Measurements from ENCODE around the gene OAT.
"Not testable (repeated sequence)": the region's sequence is repeated elsewhere in the genome, so short reads cannot be mapped to it uniquely, and the experiment has no call there.

The OAT gene

DNA sequence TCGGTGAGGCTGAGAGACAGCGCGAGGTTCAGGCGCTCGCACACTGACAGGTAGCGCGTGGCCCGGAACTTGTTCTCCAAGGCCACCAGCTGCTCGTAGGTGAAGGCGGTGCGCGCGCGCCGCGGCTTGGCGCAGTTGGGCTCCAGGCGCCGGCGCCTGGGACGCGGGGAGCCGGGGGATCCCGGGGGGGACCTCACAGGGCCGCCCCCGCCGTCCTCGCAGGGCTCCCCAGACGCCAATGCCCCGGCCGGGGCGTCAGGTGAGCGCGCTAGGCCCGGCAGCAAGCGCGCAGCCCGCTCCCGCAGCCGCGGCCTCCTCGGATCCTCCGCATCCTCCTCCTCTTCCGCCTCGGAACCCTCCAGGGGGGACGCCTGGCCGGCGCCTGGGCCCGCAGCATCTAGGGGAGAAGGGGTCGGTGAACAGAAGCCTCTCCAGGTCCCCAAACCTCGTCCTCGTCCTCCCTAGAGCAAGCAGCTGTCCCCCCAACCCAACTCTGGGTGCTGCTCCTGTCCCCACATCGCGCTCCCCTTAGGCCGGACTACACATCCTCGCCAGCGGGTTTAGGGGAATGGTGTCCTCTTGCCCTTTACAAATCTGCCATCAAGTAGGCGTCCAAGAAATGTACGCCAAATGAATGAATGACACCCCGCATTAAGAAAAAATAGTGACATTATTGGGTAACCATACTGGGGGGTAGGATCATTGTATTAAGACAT, 29.2 kb upstream of the OAT start:
- no peak for DNase-seq (ENCODE audit: low read depth in 2 of 2)

DNA sequence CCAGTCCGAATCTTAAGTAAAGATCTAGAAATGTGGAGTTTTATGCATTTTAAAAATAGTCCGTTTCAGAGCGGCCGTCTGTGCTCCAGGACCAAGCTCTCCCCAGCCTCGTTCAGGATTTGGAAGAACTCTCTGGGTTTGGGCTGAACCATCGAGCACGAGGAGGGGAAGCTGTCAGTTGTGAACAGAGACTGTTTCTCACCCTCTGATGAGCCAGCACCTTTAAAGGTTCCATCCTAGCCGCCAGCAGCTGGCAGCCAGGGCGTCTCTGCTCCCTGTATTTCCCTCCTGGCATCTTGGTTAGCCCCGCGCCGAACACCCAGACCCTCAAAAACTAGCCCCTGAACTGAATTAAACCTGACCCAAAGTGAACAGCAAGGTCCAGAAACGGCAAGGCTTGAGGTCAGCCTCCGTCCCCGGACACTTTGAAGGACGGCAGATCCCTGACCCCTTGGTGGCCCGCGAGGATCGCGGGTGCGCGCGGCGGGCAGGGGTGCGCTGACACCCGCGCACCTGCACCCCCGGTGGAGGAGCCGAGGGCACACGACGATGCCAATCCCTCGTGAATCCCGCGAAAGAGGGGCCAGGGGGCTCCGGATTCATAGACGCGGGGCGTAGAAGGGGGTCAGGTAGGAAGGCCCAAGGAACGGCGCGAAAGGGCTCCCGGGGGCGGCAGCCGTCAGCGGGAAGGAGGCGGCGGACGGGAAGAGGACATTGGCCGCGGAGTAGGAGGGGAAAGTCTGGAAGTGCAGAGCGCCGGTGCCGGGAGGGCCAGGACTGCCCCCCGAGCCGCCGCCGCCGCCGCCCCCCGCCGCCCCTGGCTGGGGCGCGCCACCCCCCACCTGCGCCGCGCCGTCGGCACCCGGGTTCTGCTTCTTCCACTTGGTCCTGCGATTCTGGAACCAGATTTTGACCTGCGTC, 28.4 kb upstream of the OAT start:
- DNase-seq (ENCODE audit: low read depth in 2 of 2), result no peak

DNA sequence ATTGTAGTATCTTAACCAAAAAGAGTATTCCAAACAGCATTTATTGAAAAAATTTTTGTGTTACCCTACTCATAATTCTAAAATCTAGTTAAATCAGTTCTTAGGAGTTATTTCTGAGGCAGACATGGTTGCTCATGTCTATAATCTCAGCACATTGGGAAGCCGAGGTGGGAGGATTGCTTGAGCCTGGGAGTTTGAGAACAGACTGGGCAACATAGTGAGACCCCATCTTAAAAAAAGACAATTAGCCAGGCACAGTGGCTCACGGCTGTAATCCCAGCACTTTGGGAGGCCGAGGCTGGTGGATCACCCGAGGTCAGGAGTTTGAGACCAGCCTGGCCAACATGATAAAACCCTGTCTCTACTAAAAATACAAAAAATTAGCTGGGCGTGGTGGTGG, 23.0 kb upstream of the OAT start:
- not testable (repeated sequence) for DNase-seq (ENCODE audit: low read depth in 2 of 2)

DNA sequence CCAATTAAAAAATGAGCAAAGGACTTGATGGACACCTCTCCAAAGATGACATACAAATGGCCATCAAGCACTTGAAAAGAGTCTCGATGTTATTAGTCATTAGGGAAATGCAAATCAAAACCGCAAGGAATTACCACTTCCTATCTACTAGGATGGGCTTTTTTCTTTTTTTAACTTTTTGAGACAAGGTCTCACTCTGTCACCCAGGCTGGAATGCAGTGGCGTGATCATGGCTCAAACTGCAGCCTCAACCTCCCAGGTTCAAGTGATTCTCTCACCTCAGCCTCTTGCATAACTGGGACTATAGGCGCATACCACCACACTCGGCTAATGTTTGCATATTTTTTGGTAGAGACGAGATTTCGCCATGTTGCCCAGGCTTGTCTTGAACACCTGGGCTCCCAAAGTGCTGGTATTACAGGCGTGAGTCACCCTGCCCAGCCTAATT, 17.5 kb upstream of the OAT start:
- no peak for DNase-seq (ENCODE audit: low read depth in 2 of 2)

DNA sequence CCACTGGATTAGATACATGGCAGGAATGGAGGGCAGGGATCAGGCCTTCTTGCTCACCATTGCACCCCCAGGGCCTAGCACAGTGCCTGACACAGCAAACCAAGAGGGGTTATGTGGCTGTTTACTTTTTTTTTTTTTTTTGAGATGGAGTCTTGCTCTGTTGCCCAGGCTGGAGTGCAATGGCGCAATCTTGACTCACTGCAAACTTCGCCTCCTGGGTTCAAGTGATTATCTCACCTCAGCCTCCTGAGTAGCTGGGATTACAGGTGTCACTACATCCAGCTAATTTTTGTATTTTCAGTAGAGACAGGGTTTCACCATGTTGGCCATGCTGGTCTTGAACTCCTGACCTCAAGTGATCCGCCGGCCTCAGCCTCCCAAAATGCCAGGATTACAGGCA, 17.0 kb upstream of the OAT start:
- not testable (repeated sequence) for DNase-seq (ENCODE audit: low read depth in 2 of 2)

DNA sequence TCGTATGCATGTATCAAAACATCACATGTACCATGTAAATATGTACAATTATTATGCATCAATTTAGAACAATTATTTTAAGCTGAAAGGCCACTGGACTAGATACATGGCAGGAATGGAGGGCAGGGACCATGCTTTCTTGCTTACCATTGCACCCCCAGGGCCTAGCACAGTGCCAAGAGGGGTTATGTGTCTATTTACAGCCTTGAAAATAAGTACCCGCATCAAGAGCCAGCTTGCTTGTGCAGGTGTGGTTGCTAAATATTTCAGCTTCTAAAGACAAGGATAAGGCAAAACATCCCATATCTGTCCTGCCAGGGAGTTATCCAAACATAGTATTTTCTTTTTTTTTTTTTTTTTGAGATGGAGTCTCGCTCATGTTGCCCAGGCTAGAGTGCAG, 14.7 kb upstream of the OAT start:
- DNase-seq (ENCODE audit: low read depth in 2 of 2), result no peak

DNA sequence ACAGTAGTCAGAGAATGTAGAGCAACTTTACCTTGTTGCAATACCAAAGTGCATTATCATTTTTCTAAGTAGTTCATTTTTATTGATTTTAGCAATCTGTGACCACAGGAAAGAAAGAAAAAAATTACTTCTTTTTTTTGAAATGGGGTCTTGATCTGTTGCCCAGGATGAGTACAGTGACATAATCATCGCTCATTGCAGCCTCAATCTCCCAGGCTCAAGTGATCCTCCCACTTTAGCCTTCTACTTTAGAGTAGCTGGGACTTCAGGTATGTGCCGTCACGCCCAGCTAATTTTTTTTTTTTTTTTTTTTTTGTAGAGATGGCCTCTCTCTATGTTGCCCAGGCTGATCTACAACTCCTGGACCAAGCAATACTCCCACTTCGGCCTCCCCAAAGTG, 11.4 kb upstream of the OAT start:
- DNase-seq (ENCODE audit: low read depth in 2 of 2), result no peak

DNA sequence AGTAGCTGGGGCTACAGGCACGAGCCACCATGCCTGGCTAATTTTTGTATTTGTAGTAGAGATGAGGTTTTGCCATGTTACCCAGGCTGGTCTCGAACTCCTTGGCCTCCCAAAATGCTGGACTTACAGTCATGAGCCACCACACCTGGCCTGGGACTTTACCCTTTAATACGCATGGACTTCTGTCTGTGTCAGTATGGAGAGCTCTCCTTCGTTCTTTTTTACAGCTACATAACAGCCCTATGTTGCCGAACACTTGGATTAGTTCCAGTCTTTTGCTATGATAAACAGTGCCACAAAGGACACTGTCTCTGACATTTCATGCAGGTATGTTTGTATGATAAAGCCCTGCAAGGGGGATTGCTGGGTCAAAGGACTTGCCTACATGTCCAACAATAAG, 10.9 kb upstream of the OAT start:
- DNase-seq (ENCODE audit: low read depth in 2 of 2), result no peak

DNA sequence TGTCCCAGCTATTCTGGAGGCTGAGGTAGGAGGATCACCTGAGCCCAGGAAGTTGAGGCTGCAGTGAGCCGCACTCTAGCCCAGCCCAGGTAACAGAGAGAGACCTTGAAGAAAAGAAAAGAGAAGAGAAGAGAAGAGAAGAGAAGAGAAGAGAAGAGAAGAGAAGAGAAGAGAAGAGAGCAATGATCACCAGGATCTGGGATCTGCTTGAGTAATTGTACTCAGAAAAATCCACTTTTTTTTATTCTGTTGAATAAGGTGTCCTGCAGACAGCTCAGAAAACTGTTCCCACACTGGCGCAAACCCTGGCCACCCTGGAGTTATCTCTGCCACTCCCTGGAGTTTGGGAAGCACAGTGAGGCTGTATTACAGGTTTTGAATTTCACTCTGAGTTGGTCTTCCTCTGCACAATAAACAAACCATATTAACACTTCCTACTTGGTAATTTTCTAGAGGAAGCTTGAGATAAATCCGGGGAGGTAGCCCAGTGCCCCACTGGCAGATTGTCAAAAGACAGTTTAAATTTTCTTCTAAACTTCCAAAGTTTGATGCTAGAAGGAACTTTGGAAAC, 9.6 kb upstream of the OAT start:
- DNase-seq (ENCODE audit: low read depth in 2 of 2), result no peak

DNA sequence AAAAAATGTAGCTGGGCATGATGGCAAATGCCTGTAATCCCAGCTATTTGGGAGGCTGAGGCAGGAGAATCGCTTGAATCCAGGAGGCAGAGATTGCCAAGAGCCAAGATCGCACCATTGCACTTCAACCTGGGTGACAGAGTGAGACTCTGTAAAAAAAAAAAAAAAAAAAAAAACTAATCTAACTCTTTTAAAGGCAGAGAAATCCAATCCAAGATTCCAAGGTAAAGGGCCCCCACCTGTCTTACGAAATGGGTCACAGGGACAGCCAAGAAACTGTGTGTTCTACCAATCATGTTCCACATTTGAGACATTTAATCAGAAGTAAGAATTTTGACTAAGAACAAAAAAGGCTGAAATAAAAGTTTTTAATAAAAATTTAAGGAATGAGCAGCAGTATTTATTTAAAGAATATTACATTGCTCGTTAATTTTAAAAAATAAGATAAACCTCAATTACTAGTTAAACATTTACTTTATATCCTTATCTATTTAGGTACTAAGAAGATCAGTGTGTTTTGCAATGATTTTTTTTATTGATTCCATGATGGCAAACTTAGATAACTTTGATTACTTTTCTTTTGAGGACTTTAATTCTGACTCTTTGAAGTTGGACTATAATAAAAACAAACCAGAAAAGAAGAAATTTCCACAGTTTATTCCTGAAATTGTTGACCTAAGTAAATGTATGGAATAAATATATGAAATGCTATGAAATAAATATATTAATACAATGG, 6.7 kb upstream of the OAT start:
- DNase-seq (ENCODE audit: low read depth in 2 of 2), result no peak

DNA sequence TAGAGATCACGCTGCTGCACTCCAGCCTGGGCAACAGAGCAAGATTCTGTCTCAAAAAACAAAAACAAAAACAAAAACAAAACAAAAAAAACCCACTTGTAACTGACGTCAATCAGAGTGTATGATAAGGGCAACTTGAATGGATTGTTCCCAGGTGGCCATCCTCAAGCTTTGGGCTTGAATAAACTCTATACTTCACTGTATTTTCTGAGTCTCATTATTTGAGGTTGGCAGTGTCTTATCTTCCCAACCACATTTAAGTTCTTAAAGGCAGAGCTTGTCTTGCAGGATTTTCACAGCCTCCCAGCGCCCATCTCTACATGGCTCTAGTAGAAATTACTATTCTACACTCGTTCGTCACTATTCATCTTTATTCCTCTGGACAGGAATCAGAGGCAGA, 5.1 kb upstream of the OAT start:
- DNase-seq (ENCODE audit: low read depth in 2 of 2), result no peak

DNA sequence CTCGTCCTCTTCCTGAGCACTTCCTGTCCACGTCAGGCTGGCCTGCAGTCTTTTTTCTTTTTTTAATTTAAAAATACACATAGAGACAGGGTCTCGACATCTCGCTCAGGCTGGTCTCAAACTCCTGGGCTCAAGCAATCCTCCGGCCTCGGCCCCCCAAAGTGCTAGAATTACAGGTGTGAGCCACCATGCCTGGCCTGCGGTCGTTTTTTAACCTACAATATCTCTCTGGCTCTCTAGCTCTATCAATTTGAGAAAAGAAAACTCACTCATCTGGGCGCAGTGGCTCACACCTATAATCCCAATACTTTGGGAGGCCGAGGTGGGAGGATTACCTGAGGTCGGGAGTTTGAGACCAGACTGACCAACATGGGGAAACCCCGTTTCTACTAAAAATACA, 4.0 kb upstream of the OAT start:
- no peak for DNase-seq (ENCODE audit: low read depth in 2 of 2)

DNA sequence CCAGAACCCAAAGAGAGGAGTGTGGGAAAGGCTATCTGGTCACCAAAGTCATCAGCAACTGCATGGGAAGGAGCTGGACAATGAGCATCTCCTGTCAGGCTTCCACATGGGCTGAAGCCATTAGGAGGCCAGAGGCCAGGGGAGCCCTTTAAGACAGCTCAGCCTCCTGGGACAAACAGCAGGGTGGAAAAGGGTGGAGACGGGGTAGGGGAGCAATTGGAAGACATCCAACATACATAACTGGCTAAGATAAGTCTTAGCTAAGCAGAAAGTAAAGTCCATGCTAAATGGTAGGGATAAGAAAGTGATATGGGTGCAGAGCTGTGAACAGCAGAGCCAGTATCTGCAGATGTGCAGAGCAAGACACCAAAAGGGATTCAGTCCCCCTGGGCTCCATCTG, 1.5 kb upstream of the OAT start:
- no peak for DNase-seq (ENCODE audit: low read depth in 2 of 2)

DNA sequence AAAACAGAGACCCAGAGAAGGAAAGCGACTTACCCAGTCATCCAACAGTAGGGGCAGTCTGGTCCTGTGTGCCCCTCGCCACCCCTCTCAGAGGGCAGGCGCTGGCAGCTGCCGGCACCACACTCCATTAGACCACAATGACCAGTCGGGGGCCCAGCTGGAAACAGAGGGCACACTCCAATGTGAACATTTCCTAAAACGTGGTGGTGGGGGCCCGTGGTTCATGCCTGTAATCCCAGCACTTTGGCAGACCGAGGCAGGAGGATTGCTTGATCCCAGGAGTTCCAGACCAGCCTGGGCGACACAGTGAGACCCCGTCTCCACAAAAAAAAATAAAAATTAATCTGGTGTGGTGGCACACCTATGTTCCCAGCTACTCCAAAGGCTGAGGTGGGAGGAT, 912 bp upstream of the OAT start:
- no peak for DNase-seq (ENCODE audit: low read depth in 2 of 2)

DNA sequence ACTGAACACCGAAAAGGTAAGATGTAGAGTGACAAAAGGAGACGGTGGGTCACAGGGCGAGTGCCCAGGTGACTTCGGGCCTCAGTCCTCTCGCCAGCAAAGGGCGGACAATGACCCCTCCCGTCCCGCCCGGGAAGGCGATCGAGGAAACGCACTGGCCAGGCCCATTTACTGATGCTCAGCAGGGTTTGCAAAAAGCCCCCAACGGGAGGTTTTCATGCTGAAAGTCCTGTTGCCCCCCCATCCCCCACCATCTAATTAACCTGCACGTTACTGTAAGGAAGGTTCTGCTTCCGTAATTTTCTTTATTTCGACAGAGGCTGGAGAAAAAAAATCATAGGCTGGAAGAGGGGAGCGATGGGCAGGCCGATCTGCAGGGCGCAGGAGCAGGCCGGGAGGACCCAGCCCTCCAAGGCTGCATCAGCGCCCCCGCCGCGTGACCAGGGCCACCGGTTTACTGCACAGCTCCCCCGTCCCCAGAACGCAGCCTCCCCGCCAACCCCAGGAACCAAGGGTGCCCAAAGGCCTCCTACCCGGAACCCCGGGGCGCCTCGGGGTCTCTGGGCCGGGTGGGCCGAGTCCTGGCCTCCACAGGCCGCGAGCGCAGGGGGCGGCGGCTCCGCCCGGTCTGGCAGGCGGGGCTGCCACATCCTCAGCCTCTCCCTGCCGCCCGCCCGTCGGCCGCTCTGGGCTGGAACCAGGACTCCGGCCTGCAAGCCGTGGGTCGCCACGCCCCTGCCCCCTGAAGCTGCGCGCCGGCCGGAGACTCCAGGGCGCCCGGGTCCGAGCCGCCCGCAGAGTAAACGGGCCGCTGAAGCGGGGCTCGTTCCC, 613 bp downstream of the OAT start:
- peak; percentile 17 to 28 for DNase-seq (ENCODE audit: low read depth in 2 of 2)

DNA sequence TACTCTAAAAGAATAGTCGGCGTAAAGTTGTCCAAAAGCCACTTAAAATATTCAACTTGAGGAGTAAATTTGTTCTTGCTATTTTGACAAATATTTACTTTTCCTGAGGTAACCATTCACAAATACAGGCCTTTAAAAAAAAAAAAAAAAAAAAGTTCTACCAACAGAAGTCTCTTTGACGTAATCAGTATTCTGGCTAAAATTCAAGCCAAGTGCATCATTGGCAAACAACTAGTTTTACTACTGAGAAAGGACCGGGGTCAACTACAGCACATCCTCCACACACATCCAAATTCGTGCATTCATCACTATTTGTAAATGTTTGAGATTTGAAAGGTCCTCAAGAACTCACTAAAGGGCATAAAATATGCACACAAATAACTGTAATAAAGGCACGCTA, 2.0 kb downstream of the OAT start:
- DNase-seq (ENCODE audit: low read depth in 2 of 2), result no peak

DNA sequence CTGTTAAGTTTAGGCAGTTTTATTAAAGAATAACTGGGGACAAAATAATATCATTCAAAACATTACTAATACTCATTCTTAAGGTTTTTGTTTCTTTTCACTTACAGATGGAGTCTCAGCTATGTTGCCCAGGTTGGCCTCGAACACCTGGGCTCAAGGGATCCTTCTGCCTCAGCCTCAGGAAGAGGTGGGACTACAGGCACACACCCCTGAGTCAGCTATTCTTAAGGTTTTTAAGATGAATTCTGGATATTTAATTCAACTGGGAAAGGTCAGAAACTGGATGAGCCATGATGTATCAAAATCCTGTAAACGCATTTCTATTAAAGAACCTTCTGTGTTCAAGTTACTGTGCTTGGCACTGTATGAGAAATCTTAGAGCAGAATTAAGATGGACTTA, 3.5 kb downstream of the OAT start:
- no peak for DNase-seq (ENCODE audit: low read depth in 2 of 2)

DNA sequence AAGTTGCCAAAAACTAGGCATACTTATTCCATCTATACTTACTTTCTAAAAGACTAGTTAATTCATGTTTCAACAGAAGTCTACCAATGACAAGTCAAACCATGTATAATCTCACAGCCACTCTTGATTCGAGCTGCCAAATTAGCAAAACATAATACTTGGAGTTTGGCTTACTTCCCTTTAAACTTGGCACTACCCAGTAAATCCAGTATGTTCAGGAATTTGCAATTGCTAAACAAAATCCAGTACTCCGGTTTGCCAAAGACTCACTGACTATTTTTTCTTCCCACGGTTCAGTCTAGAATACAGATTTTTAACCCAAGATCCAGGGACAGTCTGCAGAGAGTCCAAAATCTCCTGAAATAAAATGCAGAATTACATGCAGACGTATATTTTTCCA, 4.6 kb downstream of the OAT start:
- no peak for DNase-seq (ENCODE audit: low read depth in 2 of 2)

DNA sequence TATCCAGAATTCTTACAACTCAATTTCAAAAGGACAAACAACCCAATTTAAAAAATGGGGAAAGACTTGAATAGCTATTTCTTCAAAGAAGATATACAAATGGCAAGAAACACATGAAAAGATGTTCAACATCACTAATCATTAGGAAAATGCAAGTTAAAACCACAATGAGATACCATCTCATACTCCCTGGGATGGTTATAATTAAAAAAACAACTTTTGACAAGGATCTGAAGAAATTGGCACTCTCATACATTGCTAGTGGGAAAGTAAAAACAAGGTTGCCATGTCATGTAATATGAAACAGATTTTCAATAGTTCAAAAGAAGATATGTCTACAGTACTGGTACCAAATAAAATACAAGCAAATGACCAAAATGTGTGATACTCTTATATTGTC, 9.0 kb downstream of the OAT start:
- no peak for DNase-seq (ENCODE audit: low read depth in 2 of 2)

DNA sequence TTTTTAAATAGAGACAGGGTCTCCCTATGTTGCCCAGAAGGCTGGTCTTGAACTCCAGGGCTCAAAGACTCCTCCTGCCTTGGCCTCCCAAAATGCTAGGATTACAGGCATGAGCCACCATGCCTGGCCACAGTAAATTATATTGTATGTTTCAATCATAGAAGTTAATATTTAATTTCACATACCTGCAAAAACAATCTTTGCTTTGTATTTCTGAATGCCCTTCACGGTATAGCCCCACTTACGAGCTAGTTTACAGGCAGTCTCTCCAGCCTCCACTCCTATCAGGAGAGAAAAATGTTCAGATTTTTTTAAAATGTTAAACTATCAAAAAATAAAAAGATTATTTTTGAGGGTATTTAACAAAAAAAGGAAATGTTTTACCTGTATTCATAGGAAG, 10.4 kb downstream of the OAT start:
- DNase-seq (ENCODE audit: low read depth in 2 of 2), result no peak

DNA sequence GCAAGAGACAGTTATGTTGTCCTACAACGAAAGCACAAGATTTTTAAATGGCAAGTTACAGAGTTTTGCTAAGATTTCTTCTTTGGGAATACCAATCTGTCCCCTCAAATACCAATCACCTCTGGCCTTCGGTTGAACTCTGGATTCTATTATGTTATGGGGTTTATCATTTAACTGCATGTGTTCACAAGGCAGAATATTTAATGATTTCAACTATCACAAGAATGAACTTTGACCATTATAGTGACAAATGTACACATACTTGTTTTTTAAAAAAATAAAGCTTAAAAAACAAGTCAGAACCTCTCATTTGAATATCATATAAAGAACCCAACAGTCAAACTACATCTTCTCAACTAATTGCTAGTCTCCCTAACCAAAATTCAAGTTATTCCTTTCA, 11.3 kb downstream of the OAT start:
- no peak for DNase-seq (ENCODE audit: low read depth in 2 of 2)
